ENCODE data around the gene EFNA3.

DNA sequence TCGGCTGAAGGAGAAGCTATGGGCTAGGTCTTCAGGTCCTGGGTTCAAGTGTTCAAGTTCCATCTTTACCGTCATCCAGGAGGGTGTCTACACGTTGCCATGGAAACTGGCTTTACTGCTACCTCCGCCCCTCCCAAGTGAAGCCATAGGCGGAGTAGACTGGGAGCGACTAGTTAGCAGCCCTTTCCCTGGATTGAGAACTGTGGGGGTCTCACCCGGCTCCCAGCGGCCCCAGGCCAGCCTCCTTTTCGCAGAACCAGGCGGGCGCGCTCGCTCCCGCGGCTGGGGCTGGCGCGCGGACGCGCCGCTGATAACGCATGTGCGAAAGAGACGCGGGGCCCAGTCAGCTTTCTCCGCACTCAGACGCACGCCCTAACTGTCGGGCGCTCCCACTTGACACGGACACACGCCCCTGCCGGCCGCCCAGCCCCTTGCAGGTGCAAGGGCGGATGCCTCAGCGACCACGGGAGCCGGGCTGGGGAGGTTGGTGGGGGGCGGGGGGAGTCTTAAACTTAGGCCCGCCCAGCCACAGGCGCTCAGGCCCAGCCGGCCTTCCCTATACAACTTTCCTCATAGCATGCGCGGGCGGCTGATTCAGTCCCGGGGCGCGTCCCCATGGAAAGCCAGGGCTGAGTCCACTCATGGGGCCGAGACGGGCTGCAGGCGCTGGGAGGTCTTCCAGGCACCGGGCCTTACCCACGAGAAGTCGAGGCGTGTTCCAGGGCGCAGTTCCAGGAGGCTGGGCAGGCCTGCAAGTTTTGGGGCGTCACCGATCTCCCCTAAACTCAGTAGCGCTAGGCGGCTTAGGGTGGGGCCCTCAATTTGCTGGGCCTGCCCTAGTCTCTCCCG, 7.7 kb upstream of the EFNA3 start:
- TF ChIP-seq, protein P1, sequence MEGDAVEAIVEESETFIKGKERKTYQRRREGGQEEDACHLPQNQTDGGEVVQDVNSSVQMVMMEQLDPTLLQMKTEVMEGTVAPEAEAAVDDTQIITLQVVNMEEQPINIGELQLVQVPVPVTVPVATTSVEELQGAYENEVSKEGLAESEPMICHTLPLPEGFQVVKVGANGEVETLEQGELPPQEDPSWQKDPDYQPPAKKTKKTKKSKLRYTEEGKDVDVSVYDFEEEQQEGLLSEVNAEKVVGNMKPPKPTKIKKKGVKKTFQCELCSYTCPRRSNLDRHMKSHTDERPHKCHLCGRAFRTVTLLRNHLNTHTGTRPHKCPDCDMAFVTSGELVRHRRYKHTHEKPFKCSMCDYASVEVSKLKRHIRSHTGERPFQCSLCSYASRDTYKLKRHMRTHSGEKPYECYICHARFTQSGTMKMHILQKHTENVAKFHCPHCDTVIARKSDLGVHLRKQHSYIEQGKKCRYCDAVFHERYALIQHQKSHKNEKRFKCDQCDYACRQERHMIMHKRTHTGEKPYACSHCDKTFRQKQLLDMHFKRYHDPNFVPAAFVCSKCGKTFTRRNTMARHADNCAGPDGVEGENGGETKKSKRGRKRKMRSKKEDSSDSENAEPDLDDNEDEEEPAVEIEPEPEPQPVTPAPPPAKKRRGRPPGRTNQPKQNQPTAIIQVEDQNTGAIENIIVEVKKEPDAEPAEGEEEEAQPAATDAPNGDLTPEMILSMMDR (IDR thresholded peaks at IDR 0.05; ENCODE audit: extremely low read depth in 1 of 2, insufficient read depth in 1 of 2, low read depth in 1 of 2, low read length in 2 of 2) = peak; percentile 17 to 67
- TF ChIP-seq, protein P2, sequence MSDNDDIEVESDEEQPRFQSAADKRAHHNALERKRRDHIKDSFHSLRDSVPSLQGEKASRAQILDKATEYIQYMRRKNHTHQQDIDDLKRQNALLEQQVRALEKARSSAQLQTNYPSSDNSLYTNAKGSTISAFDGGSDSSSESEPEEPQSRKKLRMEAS (IDR thresholded peaks at IDR 0.05; ENCODE audit: insufficient read depth, insufficient read length) = no peak
- TF ChIP-seq POLR2A (IDR thresholded peaks at IDR 0.05; ENCODE audit: low read depth, low read length) (no peak), MYC (IDR thresholded peaks at IDR 0.05; ENCODE audit: low read depth, low read length) (no peak)

Measured in endothelial cell of umbilical vein (primary cell).